H1 (cell line): Measurements from ENCODE around the gene TCHH.

Experiments used
- CEBPB ChIP-seq: IDR thresholded peaks from 2 replicates; pipeline ENCODE4 v1.6.1; 2012; ENCODE audit warnings: low read depth, low read length
- EZH2 ChIP-seq: fragments of 200-600 bp; sonication (generic); IDR thresholded peaks from 2 replicates; pipeline ENCODE4 v1.7.1; 2012; ENCODE audit warnings: low read depth, mild to moderate bottlenecking, moderate library complexity, low read length, inconsistent platforms; ENCODE audit not compliant: severe bottlenecking
- POLR2A ChIP-seq, 2 experiments: IDR thresholded peaks; 1 replicate in 1 of 2; 2 replicates in 1 of 2; pipeline ENCODE4 v1.6.1; 2011; ENCODE audit warnings: low read depth in 2 of 2, low read length in 2 of 2, mild to moderate bottlenecking in 2 of 2; ENCODE audit errors: control extremely low read depth in 1 of 2
- POLR2AphosphoS5 ChIP-seq: IDR thresholded peaks from 2 replicates; pipeline ENCODE4 v1.6.1; 2011; ENCODE audit warnings: low read depth, low read length
- SP1 ChIP-seq: IDR thresholded peaks from 2 replicates; pipeline ENCODE4 v1.6.1; 2011; ENCODE audit warnings: low read depth, low read length
- TBP ChIP-seq: IDR thresholded peaks from 2 replicates; pipeline ENCODE4 v1.6.1; 2011; ENCODE audit warnings: low read depth, low read length, improper control_type of control experiment
- YY1 ChIP-seq: IDR thresholded peaks from 2 replicates; pipeline ENCODE4 v1.6.1; 2011; ENCODE audit warnings: low read depth, mild to moderate bottlenecking, low read length
- ZNF274 ChIP-seq: IDR thresholded peaks from 2 replicates; pipeline ENCODE4 v1.7.0; 2012; ENCODE audit warnings: low read length, borderline replicate concordance; ENCODE audit errors: extremely low read depth
- TF ChIP-seq, protein P1 (sequence below), 3 experiments: IDR thresholded peaks; 1 replicate in 2 of 3; 2 replicates in 1 of 3; pipeline versions ENCODE4 v1.5.1 to v1.6.1; 2011; ENCODE audit warnings: low read length in 3 of 3, mild to moderate bottlenecking in 3 of 3, inconsistent platforms in 2 of 3, low read depth in 1 of 3, moderate library complexity in 1 of 3; ENCODE audit not compliant: insufficient read depth in 1 of 3; ENCODE audit errors: control extremely low read depth in 1 of 3
- TF ChIP-seq, protein P2 (sequence below): IDR thresholded peaks from 2 replicates; pipeline ENCODE4 v1.6.1; 2012; ENCODE audit warnings: inconsistent platforms

DNA sequence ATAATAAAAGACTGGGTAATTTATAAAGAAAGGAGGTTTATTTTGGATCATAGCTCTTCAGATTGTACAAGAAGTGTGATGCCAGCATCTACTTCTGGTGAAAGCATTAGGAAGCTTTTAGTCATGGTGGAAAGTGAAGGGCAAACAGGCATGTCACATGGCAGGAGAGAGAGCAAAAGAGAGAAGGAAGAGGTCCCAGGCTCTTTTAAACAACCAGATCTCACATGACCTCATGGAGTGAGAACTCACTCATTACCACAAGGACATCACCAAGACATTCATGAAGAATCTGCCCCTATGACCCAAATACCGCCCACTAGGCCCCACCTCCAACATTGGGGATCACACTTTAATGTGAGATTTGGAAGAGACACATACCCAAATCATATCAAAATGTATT lies 33.7 kb upstream of the TCHH start:
- TF ChIP-seq, protein P1, sequence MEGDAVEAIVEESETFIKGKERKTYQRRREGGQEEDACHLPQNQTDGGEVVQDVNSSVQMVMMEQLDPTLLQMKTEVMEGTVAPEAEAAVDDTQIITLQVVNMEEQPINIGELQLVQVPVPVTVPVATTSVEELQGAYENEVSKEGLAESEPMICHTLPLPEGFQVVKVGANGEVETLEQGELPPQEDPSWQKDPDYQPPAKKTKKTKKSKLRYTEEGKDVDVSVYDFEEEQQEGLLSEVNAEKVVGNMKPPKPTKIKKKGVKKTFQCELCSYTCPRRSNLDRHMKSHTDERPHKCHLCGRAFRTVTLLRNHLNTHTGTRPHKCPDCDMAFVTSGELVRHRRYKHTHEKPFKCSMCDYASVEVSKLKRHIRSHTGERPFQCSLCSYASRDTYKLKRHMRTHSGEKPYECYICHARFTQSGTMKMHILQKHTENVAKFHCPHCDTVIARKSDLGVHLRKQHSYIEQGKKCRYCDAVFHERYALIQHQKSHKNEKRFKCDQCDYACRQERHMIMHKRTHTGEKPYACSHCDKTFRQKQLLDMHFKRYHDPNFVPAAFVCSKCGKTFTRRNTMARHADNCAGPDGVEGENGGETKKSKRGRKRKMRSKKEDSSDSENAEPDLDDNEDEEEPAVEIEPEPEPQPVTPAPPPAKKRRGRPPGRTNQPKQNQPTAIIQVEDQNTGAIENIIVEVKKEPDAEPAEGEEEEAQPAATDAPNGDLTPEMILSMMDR (IDR thresholded peaks at IDR 0.05; ENCODE audit: control extremely low read depth in 1 of 3, insufficient read depth in 1 of 3, low read depth in 1 of 3, low read length in 3 of 3) = no peak
- TF ChIP-seq POLR2A (IDR thresholded peaks at IDR 0.05; ENCODE audit: control extremely low read depth in 1 of 2, low read depth in 2 of 2, low read length in 2 of 2) (no peak), EZH2 (no peak), SP1 (no peak), CEBPB (no peak), POLR2AphosphoS5 (no peak), ZNF274 (no peak), YY1 (no peak), TBP (no peak)
- TF ChIP-seq, protein P2, sequence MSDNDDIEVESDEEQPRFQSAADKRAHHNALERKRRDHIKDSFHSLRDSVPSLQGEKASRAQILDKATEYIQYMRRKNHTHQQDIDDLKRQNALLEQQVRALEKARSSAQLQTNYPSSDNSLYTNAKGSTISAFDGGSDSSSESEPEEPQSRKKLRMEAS = no peak
